GM12878 (cell line): ENCODE results near the gene TSGA10. TPM values are rescaled to one million over a fixed set of nuclear protein-coding genes. Genes with fewer than 3 reads are reported as not detected.

Experiments
- ATAC-seq: fragments of 200-7000 bp; cut with Tn5 transposase; 3 replicates; pipeline ENCODE4 v1.9.1; 2020; ENCODE audit warnings: mild to moderate bottlenecking, moderate library complexity
- BruUV-seq: library from RNA; stranded (reverse); fragments of 400-500 nt; replicated peaks from 2 replicates; lab custom pipeline; 2021; lab: Mats Ljungman, UMichigan
- CTCF ChIA-PET: fragments of 300-600 bp; sonication (Branson Sonifier 250); formaldehyde crosslinking; extraction: SDS; loops from one replicate; lab custom pipeline; 2021; ENCODE audit warnings: inconsistent platforms; lab: Yijun Ruan, JAX
- POLR2A ChIA-PET: fragments of 350-600 bp; formaldehyde crosslinking; extraction: SDS; loops from one replicate; lab custom pipeline; 2021; ENCODE audit warnings: inconsistent platforms; lab: Charles Lee
- RAD21 ChIA-PET: fragments of 300-600 bp; sonication (Branson Sonifier 250); formaldehyde crosslinking; loops from one replicate; lab custom pipeline; 2023; ENCODE audit warnings: antibody characterized with exemption; ENCODE audit not compliant: unreplicated experiment; lab: Charles Lee
- SMC1A ChIA-PET: fragments of 300-600 bp; sonication (Branson Sonifier 250); formaldehyde crosslinking; loops from one replicate; lab custom pipeline; 2023; ENCODE audit not compliant: unreplicated experiment, uncharacterized antibody; lab: Charles Lee
- DNase-seq: peaks from one replicate; pipeline ENCODE4 v3.0.0-alpha.2; 2011; ENCODE audit warnings: low read depth, low spot score
- FAIRE-seq: peaks from 3 replicates; lab custom pipeline; 2011; peaks lifted over from hg19 to GRCh38; lab: Jason Lieb, UNC
- H2AFZ ChIP-seq: 2 replicates; pipeline ENCODE4 v1.6.0; 2011; ENCODE audit warnings: low read depth, low read length, control low read depth; ENCODE audit not compliant: control insufficient read depth
- H3K27ac ChIP-seq: 2 replicates; pipeline ENCODE4 v1.5.1; 2011; ENCODE audit warnings: control low read depth; ENCODE audit not compliant: control insufficient read depth, insufficient read depth
- H3K27me3 ChIP-seq, 2 experiments: replicated peaks in 1 of 2; 2 replicates each; pipeline versions ENCODE4 v1.6.0 to v1.6.1; 2011; ENCODE audit warnings: low read length in 1 of 2; ENCODE audit not compliant: control insufficient read depth in 2 of 2, insufficient read depth in 2 of 2
- H3K36me3 ChIP-seq, 2 experiments: 2 replicates each; pipeline ENCODE4 v1.5.1; 2011; ENCODE audit warnings: low read length in 1 of 2; ENCODE audit not compliant: control insufficient read depth in 2 of 2, insufficient read depth in 2 of 2
- H3K4me1 ChIP-seq: 2 replicates; pipeline ENCODE4 v1.6.1; 2011; ENCODE audit warnings: mild to moderate bottlenecking, low read length, moderate library complexity, mixed read lengths; ENCODE audit not compliant: control insufficient read depth, insufficient read depth
- H3K4me2 ChIP-seq: 2 replicates; pipeline ENCODE4 v1.6.0; 2011; ENCODE audit warnings: control low read depth; ENCODE audit not compliant: control insufficient read depth, insufficient read depth
- H3K4me3 ChIP-seq: fragments of 200-600 bp; sonication (generic); 2 replicates; pipeline ENCODE4 v1.5.1; 2016
- H3K79me2 ChIP-seq: 2 replicates; pipeline ENCODE4 v1.6.0; 2011; ENCODE audit warnings: low read length; ENCODE audit not compliant: control insufficient read depth, insufficient read depth
- H3K9ac ChIP-seq: 2 replicates; pipeline ENCODE4 v1.8.0; 2011; ENCODE audit warnings: low read length, control low read depth, mixed read lengths; ENCODE audit not compliant: control insufficient read depth, insufficient read depth
- H3K9me3 ChIP-seq: replicated peaks from 3 replicates; pipeline ENCODE4 v1.5.1; 2011; ENCODE audit warnings: mild to moderate bottlenecking, low read length; ENCODE audit not compliant: control insufficient read depth, insufficient read depth
- H4K20me1 ChIP-seq: 2 replicates; pipeline ENCODE4 v1.6.0; 2011; ENCODE audit not compliant: control insufficient read depth, insufficient read depth
- ASH2L ChIP-seq: fragments of 300-600, 200-600 bp; sonication (generic); IDR thresholded peaks from 2 replicates; pipeline ENCODE4 v1.6.1; 2017; ENCODE audit warnings: low read depth, mild to moderate bottlenecking, borderline replicate concordance
- BRCA1 ChIP-seq: IDR thresholded peaks from 2 replicates; pipeline ENCODE4 v1.6.1; 2011; ENCODE audit warnings: low read depth, low read length, improper control_type of control experiment
- CREB1 ChIP-seq: IDR thresholded peaks from 2 replicates; pipeline ENCODE4 v1.6.1; 2012; ENCODE audit warnings: low read depth, mild to moderate bottlenecking, inconsistent platforms
- HDAC6 ChIP-seq: fragments of 200-600 bp; sonication (generic); IDR thresholded peaks from one replicate; pipeline ENCODE4 v1.8.0; 2017; ENCODE audit warnings: antibody characterized with exemption; ENCODE audit not compliant: unreplicated experiment
- NR2C1 ChIP-seq: fragments of 450-650 bp; IDR thresholded peaks from 2 replicates; pipeline ENCODE4 v1.6.1; 2017; ENCODE audit warnings: antibody characterized with exemption, mild to moderate bottlenecking, moderate library complexity
- NR2F1 ChIP-seq: fragments of 450-650 bp; conservative IDR thresholded peaks from 2 replicates; pipeline ENCODE4 v1.6.1; 2017; ENCODE audit warnings: mild to moderate bottlenecking
- POLR2A ChIP-seq: IDR thresholded peaks from 2 replicates; pipeline ENCODE4 v1.6.1; 2011; ENCODE audit warnings: low read depth, mild to moderate bottlenecking, low read length
- SIX5 ChIP-seq: IDR thresholded peaks from 2 replicates; pipeline ENCODE4 v1.6.1; 2011; ENCODE audit warnings: mild to moderate bottlenecking, low read depth, low read length, moderate library complexity; ENCODE audit not compliant: severe bottlenecking
- SMC3 ChIP-seq: IDR thresholded peaks from 2 replicates; pipeline ENCODE4 v1.6.1; 2011; ENCODE audit warnings: low read length, improper control_type of control experiment, borderline replicate concordance
- TARDBP ChIP-seq: IDR thresholded peaks from 2 replicates; pipeline ENCODE4 v1.6.1; 2016; ENCODE audit warnings: borderline replicate concordance
- ZNF24 ChIP-seq: fragments of 450-650 bp; IDR thresholded peaks from 2 replicates; pipeline ENCODE4 v1.6.1; 2017; ENCODE audit warnings: antibody characterized with exemption, mild to moderate bottlenecking
- WGBS: methylation state at CpG from one replicate; pipeline ENCODE4 v1.1.6; 2016; ENCODE audit warnings: low lambda C conversion rate; ENCODE audit not compliant: insufficient replicate concordance, insufficient coverage; ENCODE audit errors: missing lambda C conversion rate; 5-methylcytosine and 5-hydroxymethylcytosine counted together
- in situ Hi-C: fragments of 300-500 bp; cut with MboI; formaldehyde crosslinking; loops from 9 replicates; pipeline ENCODE4 v1.14.3; 2018; ENCODE audit warnings: mixed read lengths
- intact Hi-C: fragments of 100-400 bp; cut with micrococcal nuclease; formaldehyde crosslinking; loops from one replicate; pipeline ENCODE4 v1.14.2; 2022; ENCODE audit not compliant: unreplicated experiment
- polyA plus RNA-seq, 11 experiments: library from polyadenylated mRNA; depleted of rRNA in 4 of 11; unstranded in 6 of 11; stranded (reverse) in 5 of 11; fragments of >200 nt; fragmentation: Nextera tagmentation in 4 of 11; fragmentation: Illumina TruSeq in 1 of 11; extraction: Ambion mirVana in 4 of 11; extraction: Trizol in 1 of 11; gene quantifications; 1 replicate in 1 of 11; 2 replicates in 10 of 11; pipeline versions ENCODE4 v1.2.1 to v1.2.3, GENCODE V29; 2011 to 2016; ENCODE audit warnings: inconsistent platforms in 2 of 11, missing spikeins in 2 of 11, low read depth in 1 of 11
- total RNA-seq, 4 experiments: library from RNA; depleted of rRNA in 3 of 4; stranded (reverse); fragments of >200 nt in 3 of 4; fragmentation: Illumina TruSeq in 1 of 4; extraction: Trizol in 1 of 4; gene quantifications; 2 replicates each; pipeline versions ENCODE4 v1.2.1 to v1.2.3, GENCODE V29; 2013 to 2021
- TF ChIP-seq, protein P1 (sequence below): IDR thresholded peaks from 2 replicates; pipeline ENCODE4 v1.6.1; 2012; ENCODE audit warnings: mild to moderate bottlenecking, low read depth, low read length
- TF ChIP-seq, protein P2 (sequence below): fragments of 450-650 bp; IDR thresholded peaks from 2 replicates; pipeline ENCODE4 v1.6.1; 2017; ENCODE audit warnings: borderline replicate concordance
- TF ChIP-seq, protein P3 (sequence below): fragments of 450-650 bp; IDR thresholded peaks from 2 replicates; pipeline ENCODE4 v1.6.1; 2017; ENCODE audit warnings: antibody characterized with exemption, mild to moderate bottlenecking, moderate library complexity
- TF ChIP-seq, protein P4 (sequence below): fragments of 450-650 bp; IDR thresholded peaks from 2 replicates; pipeline ENCODE4 v1.6.1; 2017; ENCODE audit warnings: mild to moderate bottlenecking
- TF ChIP-seq, protein P5 (sequence below): fragments of 450-650 bp; IDR thresholded peaks from 2 replicates; pipeline ENCODE4 v1.6.1; 2016; ENCODE audit warnings: mild to moderate bottlenecking

TSGA10 gene
- total and polyA plus RNA-seq, 10 of the 15 experiments (the other 5 are each of a cell fraction or from before 2014, with no cell fraction given): 5.3 to 13.5 (median 8.6) TPM

DNA sequence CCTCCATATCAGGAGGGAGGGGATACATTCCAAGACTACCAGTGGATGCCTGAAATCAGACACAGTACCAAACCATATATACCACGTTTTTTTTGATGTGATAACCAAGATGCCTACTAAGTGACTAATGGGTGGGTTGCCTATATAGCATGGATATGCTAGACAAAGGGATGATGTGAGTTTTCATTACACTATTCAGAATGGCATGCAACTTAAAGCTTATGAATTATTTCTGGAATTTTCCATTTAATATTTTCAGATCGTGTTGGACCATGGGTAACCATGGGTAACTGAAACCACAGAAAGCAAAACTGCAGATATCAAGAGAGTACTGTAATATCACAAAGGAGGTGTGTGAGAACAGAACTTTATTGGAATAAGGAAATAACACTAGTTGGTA, 179.1 kb downstream of the TSGA10 start:
- SMC1A ChIA-PET: no interaction called here
- Histone ChIP-seq H3K4me3 (no peak overlapping the region), H3K27me3 (no peaks in the 10 kb centered on the region), H3K4me1 (no peaks in the 10 kb centered on the region), H3K4me2 (no peak overlapping the region), H3K9ac (no peak overlapping the region), H4K20me1 (no peaks in the 10 kb centered on the region), H3K79me2 (no peaks in the 10 kb centered on the region), H3K27ac (no peak overlapping the region), H3K9me3 (peaks cover 4% of the 10 kb centered on the region; the same call in 2 of the 3 replicates), H3K36me3 (no peaks in the 10 kb centered on the region), H2AFZ (no peak overlapping the region)
- CTCF ChIA-PET: no interaction called here
- 0% methylated on average over 2 of the region's 2 CpGs for WGBS
- RAD21 ChIA-PET: no interaction called here
- no peak for ATAC-seq
- no peak for DNase-seq
- BruUV-seq: no TSS peak
- in situ Hi-C loops (no loop called here), intact Hi-C loops (no loop called here)
- POLR2A ChIA-PET: no interaction called here
- FAIRE-seq: no peak
- TF ChIP-seq ZNF24 (no peak), SIX5 (no peak), SMC3 (no peak), POLR2A (no peak), NR2C1 (no peak), HDAC6 (no peak), BRCA1 (no peak), CREB1 (no peak), TARDBP (no peak), ASH2L (no peak), NR2F1 (no peak)
- TF ChIP-seq, protein P1, sequence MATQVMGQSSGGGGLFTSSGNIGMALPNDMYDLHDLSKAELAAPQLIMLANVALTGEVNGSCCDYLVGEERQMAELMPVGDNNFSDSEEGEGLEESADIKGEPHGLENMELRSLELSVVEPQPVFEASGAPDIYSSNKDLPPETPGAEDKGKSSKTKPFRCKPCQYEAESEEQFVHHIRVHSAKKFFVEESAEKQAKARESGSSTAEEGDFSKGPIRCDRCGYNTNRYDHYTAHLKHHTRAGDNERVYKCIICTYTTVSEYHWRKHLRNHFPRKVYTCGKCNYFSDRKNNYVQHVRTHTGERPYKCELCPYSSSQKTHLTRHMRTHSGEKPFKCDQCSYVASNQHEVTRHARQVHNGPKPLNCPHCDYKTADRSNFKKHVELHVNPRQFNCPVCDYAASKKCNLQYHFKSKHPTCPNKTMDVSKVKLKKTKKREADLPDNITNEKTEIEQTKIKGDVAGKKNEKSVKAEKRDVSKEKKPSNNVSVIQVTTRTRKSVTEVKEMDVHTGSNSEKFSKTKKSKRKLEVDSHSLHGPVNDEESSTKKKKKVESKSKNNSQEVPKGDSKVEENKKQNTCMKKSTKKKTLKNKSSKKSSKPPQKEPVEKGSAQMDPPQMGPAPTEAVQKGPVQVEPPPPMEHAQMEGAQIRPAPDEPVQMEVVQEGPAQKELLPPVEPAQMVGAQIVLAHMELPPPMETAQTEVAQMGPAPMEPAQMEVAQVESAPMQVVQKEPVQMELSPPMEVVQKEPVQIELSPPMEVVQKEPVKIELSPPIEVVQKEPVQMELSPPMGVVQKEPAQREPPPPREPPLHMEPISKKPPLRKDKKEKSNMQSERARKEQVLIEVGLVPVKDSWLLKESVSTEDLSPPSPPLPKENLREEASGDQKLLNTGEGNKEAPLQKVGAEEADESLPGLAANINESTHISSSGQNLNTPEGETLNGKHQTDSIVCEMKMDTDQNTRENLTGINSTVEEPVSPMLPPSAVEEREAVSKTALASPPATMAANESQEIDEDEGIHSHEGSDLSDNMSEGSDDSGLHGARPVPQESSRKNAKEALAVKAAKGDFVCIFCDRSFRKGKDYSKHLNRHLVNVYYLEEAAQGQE: no peak
- TF ChIP-seq, protein P2, sequence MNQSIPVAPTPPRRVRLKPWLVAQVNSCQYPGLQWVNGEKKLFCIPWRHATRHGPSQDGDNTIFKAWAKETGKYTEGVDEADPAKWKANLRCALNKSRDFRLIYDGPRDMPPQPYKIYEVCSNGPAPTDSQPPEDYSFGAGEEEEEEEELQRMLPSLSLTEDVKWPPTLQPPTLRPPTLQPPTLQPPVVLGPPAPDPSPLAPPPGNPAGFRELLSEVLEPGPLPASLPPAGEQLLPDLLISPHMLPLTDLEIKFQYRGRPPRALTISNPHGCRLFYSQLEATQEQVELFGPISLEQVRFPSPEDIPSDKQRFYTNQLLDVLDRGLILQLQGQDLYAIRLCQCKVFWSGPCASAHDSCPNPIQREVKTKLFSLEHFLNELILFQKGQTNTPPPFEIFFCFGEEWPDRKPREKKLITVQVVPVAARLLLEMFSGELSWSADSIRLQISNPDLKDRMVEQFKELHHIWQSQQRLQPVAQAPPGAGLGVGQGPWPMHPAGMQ: no peak
- TF ChIP-seq, protein P3, sequence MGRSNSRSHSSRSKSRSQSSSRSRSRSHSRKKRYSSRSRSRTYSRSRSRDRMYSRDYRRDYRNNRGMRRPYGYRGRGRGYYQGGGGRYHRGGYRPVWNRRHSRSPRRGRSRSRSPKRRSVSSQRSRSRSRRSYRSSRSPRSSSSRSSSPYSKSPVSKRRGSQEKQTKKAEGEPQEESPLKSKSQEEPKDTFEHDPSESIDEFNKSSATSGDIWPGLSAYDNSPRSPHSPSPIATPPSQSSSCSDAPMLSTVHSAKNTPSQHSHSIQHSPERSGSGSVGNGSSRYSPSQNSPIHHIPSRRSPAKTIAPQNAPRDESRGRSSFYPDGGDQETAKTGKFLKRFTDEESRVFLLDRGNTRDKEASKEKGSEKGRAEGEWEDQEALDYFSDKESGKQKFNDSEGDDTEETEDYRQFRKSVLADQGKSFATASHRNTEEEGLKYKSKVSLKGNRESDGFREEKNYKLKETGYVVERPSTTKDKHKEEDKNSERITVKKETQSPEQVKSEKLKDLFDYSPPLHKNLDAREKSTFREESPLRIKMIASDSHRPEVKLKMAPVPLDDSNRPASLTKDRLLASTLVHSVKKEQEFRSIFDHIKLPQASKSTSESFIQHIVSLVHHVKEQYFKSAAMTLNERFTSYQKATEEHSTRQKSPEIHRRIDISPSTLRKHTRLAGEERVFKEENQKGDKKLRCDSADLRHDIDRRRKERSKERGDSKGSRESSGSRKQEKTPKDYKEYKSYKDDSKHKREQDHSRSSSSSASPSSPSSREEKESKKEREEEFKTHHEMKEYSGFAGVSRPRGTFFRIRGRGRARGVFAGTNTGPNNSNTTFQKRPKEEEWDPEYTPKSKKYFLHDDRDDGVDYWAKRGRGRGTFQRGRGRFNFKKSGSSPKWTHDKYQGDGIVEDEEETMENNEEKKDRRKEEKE: no peak
- TF ChIP-seq, protein P4, sequence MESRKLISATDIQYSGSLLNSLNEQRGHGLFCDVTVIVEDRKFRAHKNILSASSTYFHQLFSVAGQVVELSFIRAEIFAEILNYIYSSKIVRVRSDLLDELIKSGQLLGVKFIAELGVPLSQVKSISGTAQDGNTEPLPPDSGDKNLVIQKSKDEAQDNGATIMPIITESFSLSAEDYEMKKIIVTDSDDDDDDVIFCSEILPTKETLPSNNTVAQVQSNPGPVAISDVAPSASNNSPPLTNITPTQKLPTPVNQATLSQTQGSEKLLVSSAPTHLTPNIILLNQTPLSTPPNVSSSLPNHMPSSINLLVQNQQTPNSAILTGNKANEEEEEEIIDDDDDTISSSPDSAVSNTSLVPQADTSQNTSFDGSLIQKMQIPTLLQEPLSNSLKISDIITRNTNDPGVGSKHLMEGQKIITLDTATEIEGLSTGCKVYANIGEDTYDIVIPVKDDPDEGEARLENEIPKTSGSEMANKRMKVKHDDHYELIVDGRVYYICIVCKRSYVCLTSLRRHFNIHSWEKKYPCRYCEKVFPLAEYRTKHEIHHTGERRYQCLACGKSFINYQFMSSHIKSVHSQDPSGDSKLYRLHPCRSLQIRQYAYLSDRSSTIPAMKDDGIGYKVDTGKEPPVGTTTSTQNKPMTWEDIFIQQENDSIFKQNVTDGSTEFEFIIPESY: no peak
- TF ChIP-seq, protein P5, sequence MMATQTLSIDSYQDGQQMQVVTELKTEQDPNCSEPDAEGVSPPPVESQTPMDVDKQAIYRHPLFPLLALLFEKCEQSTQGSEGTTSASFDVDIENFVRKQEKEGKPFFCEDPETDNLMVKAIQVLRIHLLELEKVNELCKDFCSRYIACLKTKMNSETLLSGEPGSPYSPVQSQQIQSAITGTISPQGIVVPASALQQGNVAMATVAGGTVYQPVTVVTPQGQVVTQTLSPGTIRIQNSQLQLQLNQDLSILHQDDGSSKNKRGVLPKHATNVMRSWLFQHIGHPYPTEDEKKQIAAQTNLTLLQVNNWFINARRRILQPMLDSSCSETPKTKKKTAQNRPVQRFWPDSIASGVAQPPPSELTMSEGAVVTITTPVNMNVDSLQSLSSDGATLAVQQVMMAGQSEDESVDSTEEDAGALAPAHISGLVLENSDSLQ: no peak
